Erythroblast (primary cell): ENCODE results near the gene KLC1.

Experiments used
- DNase-seq, 2 experiments: peaks; one replicate each; lab custom pipeline; 2025; lab: John Stamatoyannopoulos, UW
- GATA1 ChIP-seq: IDR thresholded peaks from 2 replicates; pipeline ENCODE4 v1.6.1; 2011; ENCODE audit warnings: low read depth, mild to moderate bottlenecking, control low read depth, low read length, moderate library complexity
- POLR2A ChIP-seq: IDR thresholded peaks from 2 replicates; pipeline ENCODE4 v1.6.1; 2011; ENCODE audit warnings: mild to moderate bottlenecking, low read length

KLC1 gene

GRCh38 chr14:103703433-103704385, 74.7 kb downstream of the KLC1 start:
- DNase-seq: no peak
- TF ChIP-seq GATA1: no peak
- TF ChIP-seq POLR2A: no peak

GRCh38 chr14:103704708-103705107, 75.7 kb downstream of the KLC1 start:
- TF ChIP-seq POLR2A: no peak
- no peak for TF ChIP-seq GATA1
- no peak for DNase-seq

- no peak for TF ChIP-seq GATA1
- no peak for TF ChIP-seq POLR2A
- DNase-seq: no peak
These were observed 76.1 kb downstream of the KLC1 start for GRCh38 chr14:103705118-103705503.

DNA sequence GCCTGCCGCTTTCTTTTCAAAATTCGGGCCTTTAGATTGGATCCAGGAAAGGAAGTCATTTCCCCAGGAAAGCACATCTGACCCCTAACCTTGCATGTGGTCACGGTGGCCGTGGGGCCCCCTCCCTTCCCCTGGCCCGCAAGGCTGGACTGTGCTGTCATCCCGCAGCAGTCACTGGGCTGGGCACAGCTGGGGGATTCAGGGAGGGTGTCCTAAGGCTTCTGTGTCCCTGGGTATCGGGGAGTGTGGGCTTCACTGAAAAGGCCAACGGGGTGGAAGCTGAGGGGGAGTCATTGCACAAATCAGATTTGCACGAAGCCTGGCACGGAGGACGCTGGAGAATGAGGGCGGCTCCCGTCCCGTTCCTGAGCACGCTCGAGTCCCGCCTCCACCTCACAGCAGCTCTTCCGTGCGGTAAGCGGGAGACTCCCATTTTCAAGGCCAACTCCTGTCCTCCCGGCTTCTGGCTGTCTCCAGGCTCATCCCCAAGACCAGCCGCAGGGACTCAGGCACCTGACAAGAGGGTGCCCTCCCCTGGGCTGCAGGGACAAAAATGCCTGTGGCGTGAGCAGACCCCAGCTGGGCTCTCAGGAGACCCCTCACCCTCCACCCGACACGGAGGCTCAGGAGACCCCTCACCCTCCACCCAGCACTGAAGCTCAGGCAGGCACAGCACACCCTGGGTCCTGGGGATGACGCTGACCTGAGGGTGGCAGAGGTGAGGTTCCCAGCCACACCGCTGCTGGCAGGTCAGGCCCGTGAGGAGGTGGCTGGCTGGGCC, 76.7 kb downstream of the KLC1 start:
- TF ChIP-seq GATA1 (no peak), POLR2A (no peak)
- DNase-seq: no peak

GRCh38 chr14:103706551-103707328, 77.7 kb downstream of the KLC1 start:
- TF ChIP-seq GATA1 (no peak), POLR2A (no peak)

DNA sequence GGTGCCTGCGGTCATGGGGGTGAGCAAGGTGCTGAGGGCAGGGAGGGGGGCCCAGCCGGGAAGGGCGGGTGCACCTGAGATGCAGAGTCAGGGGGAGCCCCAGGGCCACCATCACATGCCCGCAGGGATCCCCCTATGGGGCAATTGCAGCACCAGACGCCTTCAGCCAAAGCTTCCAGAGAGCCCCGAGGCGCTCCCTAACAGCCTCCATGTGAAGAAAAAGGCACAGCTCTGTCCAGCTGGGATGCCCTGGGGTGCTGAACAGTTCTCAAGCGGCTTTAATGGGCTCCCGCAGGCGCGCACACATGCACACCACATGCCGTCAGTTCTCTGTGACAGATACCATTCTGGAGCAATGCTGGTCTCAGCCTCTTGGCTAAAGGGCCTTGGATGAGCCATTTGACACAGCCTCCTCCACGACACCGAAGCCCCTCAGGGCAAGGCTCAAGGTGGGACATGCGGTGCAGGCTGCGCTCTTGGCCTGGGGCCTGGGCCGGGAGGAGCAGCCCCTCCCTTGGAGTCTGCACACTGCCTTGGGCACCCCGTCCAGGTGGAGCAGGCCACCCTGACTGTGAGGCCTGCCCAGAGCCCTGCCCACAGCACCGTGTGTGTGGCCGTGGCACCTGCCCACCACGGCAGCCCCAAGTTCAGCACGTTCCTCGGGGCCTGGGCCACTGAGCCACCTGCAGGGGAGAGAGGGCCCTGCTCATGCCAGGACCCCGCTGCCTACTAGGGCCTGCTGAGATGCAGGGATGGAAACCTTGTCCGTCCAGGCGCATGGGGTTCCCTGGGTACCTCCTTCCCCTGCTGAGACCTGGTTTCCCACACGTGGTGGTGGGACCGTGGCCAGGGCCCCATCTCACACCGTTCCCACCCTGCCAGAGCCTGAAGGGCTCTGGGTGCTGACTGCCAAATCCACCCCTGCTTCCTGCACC, 78.6 kb downstream of the KLC1 start:
- DNase-seq: no peak
- TF ChIP-seq GATA1: no peak
- no peak for TF ChIP-seq POLR2A

More at GRCh38 chr14:103706551-103707328, 77.7 kb downstream of the KLC1 start:
- no peak for DNase-seq

- DNase-seq: no peak
- no peak for TF ChIP-seq GATA1
- TF ChIP-seq POLR2A: no peak
These were observed 79.8 kb downstream of the KLC1 start for GRCh38 chr14:103708750-103709187.

GRCh38 chr14:103709814-103710213, 80.8 kb downstream of the KLC1 start:
- no peak for DNase-seq
- TF ChIP-seq GATA1: no peak
- TF ChIP-seq POLR2A: no peak

GRCh38 chr14:103710771-103711377, 81.9 kb downstream of the KLC1 start:
- DNase-seq: no peak
- TF ChIP-seq POLR2A: no peak
- no peak for TF ChIP-seq GATA1

GRCh38 chr14:103711516-103712431, 82.8 kb downstream of the KLC1 start:
- no peak for TF ChIP-seq POLR2A
- TF ChIP-seq GATA1: no peak
- no peak for DNase-seq
